A673 (cell line): Measurements from ENCODE around the gene DEDD. TPM values are rescaled to one million over a fixed set of nuclear protein-coding genes. Genes with fewer than 3 reads are reported as not detected.

ENCODE experiments used
- BruUV-seq: library from RNA; stranded (reverse); fragments of 400-500 nt; replicated peaks from 2 replicates; lab custom pipeline; 2021; lab: Mats Ljungman, UMichigan
- CTCF ChIA-PET: fragments of 300-600 bp; sonication (Branson Sonifier 250); formaldehyde crosslinking; loops from one replicate; lab custom pipeline; 2022; ENCODE audit warnings: antibody characterized with exemption; lab: Charles Lee
- POLR2A ChIA-PET: fragments of 300-600 bp; sonication (Branson Sonifier 250); formaldehyde crosslinking; loops from one replicate; lab custom pipeline; 2022; ENCODE audit warnings: antibody characterized with exemption; ENCODE audit not compliant: low non-redundant PET; lab: Charles Lee
- DNase-seq: peaks from one replicate; pipeline ENCODE4 v3.0.0-alpha.2; 2015; ENCODE audit warnings: low spot score
- H3K27ac ChIP-seq: fragments of 200-600 bp; sonication (generic); 2 replicates; pipeline ENCODE4 v1.5.1; 2016; ENCODE audit warnings: mixed run types, low read depth, mild to moderate bottlenecking, mixed read lengths, antibody characterized with exemption, low read length; ENCODE audit not compliant: poor library complexity, severe bottlenecking
- H3K27me3 ChIP-seq: fragments of 200-600 bp; sonication (generic); replicated peaks from 2 replicates; pipeline ENCODE4 v1.6.1; 2017; ENCODE audit warnings: mixed run types, low read depth, mild to moderate bottlenecking, mixed read lengths, antibody characterized with exemption, low read length; ENCODE audit not compliant: insufficient read depth, poor library complexity
- H3K36me3 ChIP-seq: fragments of 200-600 bp; sonication (generic); 2 replicates; pipeline ENCODE4 v1.6.1; 2016; ENCODE audit warnings: mixed run types, mild to moderate bottlenecking, mixed read lengths, antibody characterized with exemption, low read length; ENCODE audit not compliant: insufficient read depth, poor library complexity, severe bottlenecking
- H3K4me1 ChIP-seq: fragments of 200-600 bp; sonication (generic); 2 replicates; pipeline ENCODE4 v1.6.1; 2017; ENCODE audit warnings: mixed run types, mild to moderate bottlenecking, mixed read lengths, antibody characterized with exemption, low read length; ENCODE audit not compliant: insufficient read depth, poor library complexity, severe bottlenecking
- H3K4me3 ChIP-seq: fragments of 200-600 bp; sonication (generic); 2 replicates; pipeline ENCODE4 v1.5.1; 2016; ENCODE audit warnings: low read depth, mixed run types, mild to moderate bottlenecking, mixed read lengths, low read length; ENCODE audit not compliant: poor library complexity, severe bottlenecking
- H3K9me3 ChIP-seq: fragments of 200-600 bp; sonication (generic); 2 replicates; pipeline ENCODE4 v1.6.1; 2016; ENCODE audit warnings: mixed run types, low read depth, mild to moderate bottlenecking, mixed read lengths, antibody characterized with exemption, low read length; ENCODE audit not compliant: poor library complexity, severe bottlenecking
- CTCF ChIP-seq: fragments of 300-800, 200-600 bp; sonication (generic); conservative IDR thresholded peaks from 2 replicates; pipeline ENCODE4 v1.5.1; 2017; ENCODE audit warnings: low read depth, mild to moderate bottlenecking, antibody characterized with exemption, low read length, moderate library complexity, mixed read lengths
- EZH2 ChIP-seq: fragments of 200-600 bp; sonication (generic); IDR thresholded peaks from 2 replicates; pipeline ENCODE4 v1.6.1; 2017; ENCODE audit warnings: borderline replicate concordance, low read depth, mild to moderate bottlenecking, mixed read lengths, antibody characterized with exemption, low read length; ENCODE audit not compliant: poor library complexity, severe bottlenecking
- intact Hi-C: fragments of 100-400 bp; cut with micrococcal nuclease; formaldehyde crosslinking; loops from one replicate; pipeline ENCODE4 v1.10.0; 2022; ENCODE audit not compliant: unreplicated experiment
- total RNA-seq: library from RNA; stranded (reverse); gene quantifications from 2 replicates; pipeline ENCODE4 v1.2.3, GENCODE V29; 2021

DEDD gene
- total RNA-seq, 1 experiment from 2014 or later = 54.6 TPM

- TF ChIP-seq CTCF (no peak), EZH2 (no peak)
- no peak for DNase-seq
- CTCF ChIA-PET = no interaction called here
- Histone ChIP-seq H3K36me3 (no peaks in the 10 kb centered on the region), H3K9me3 (no peaks in the 10 kb centered on the region), H3K27ac (no peak within 1 kb of the TSS), H3K27me3 (no peaks in the 10 kb centered on the region), H3K4me3 (no peak within 1 kb of the TSS), H3K4me1 (no peaks in the 10 kb centered on the region)
- intact Hi-C loops = no loop called here
- BruUV-seq = no TSS peak
- POLR2A ChIA-PET = no interaction called here
These were observed 43.1 kb downstream of the DEDD start, which contains the start of gene NECTIN4 for GRCh38 chr1:161089251-161089924. Gene NECTIN4, minus strand, starts transcription at chr1:161089558. Its CDS starts 262 bp downstream, at chr1:161089296.

GRCh38 chr1:161088587-161089110 lies 43.8 kb downstream of the DEDD start:
- CTCF ChIA-PET = no interaction called here
- no peak overlapping the region for H3K27ac ChIP-seq
- no peaks in the 10 kb centered on the region for H3K9me3 ChIP-seq
- no peak for DNase-seq
- POLR2A ChIA-PET = no interaction called here
- no TSS peak for BruUV-seq
- TF ChIP-seq EZH2 = no peak
- TF ChIP-seq CTCF = no peak
- no peaks in the 10 kb centered on the region for H3K4me1 ChIP-seq
- H3K4me3 ChIP-seq = no peak overlapping the region
- no peaks in the 10 kb centered on the region for H3K27me3 ChIP-seq
- H3K36me3 ChIP-seq = no peaks in the 10 kb centered on the region
- intact Hi-C loops = no loop called here

- no TSS peak for BruUV-seq
- no peak for TF ChIP-seq EZH2
- no peak for TF ChIP-seq CTCF
- no peaks in the 10 kb centered on the region for H3K27me3 ChIP-seq
- intact Hi-C loops = no loop called here
- ChIA-PET POLR2A (no interaction called here), CTCF (no interaction called here)
- no peaks in the 10 kb centered on the region for H3K4me1 ChIP-seq
- no peak overlapping the region for H3K27ac ChIP-seq
- no peak for DNase-seq
- H3K4me3 ChIP-seq = no peak overlapping the region
- no peaks in the 10 kb centered on the region for H3K36me3 ChIP-seq
- H3K9me3 ChIP-seq = no peaks in the 10 kb centered on the region
These were observed 46.0 kb downstream of the DEDD start for GRCh38 chr1:161086457-161086856.
